ENCODE data around the gene ABHD3. TPM values are rescaled to one million over a fixed set of nuclear protein-coding genes. Genes with fewer than 3 reads are reported as not detected.

The ABHD3 gene
- total RNA-seq, 6 experiments from 2014 or later = 20.1 to 22.3 (median 21.4) TPM

MicroRNAs encoded within 50 kb of the gene (microRNA counts, 767-probe panel; counts per million panel counts)
- 237 counts per million for microRNA hsa-miR-320c

Small RNA genes within 50 kb of the gene (microRNA-seq; reads per million reads assigned to microRNA genes)
- gene MIR320C1 = 0 to 0.87 reads per million in 2 donors

Small RNA genes within 50 kb of the gene (small RNA-seq; reads per million reads assigned to genes)
- gene MIR320C1 = 0 reads per million in 2 experiments
- gene RF00019 = 0 reads per million in 2 experiments
- gene RF01241 = 0 reads per million in 2 experiments

Other genes starting within 250 kb of the ABHD3 start
- 10 to 100 TPM in 1 of 6 experiments, 1 to 10 TPM in 5; 4.9 to 10.3 (median 6.5) TPM for gene ESCO1, start 104.1 kb downstream of the ABHD3 start, total RNA-seq
- 10 to 100 TPM in 3 of 6 experiments, 1 to 10 TPM in 3; 3.5 to 16.3 (median 9.4) TPM for gene SNRPD1, start 92.5 kb downstream of the ABHD3 start, total RNA-seq
- 10 to 100 TPM; 10.6 to 17.1 (median 14.6) TPM for gene MIB1, start 36.0 kb upstream of the ABHD3 start, total RNA-seq